Measurements from ENCODE around the gene AMOTL1. TPM values are rescaled to one million over a fixed set of nuclear protein-coding genes. Genes with fewer than 3 reads are reported as not detected.

The AMOTL1 gene
- total RNA-seq, 3 donors from 2014 or later (not counting 1 experiment from before 2014, with no cell fraction given): 7.1 to 8.9 (median 8.7) TPM

GRCh38 chr11:94876222-94876621 is 108.1 kb downstream of the AMOTL1 start:
- H3K9me3 Mint-ChIP-seq: no peaks in the 10 kb centered on the region
- Histone ChIP-seq H3K4me3 (ENCODE audit: low read length) (no peak overlapping the region), H3K27me3 (ENCODE audit: control insufficient read depth, insufficient read depth, low read length) (no peaks in the 10 kb centered on the region), H3K4me1 (ENCODE audit: control insufficient read depth, insufficient read depth, low read length) (peaks cover 11% of the 10 kb centered on the region), H3K9me3 (ENCODE audit: control insufficient read depth, insufficient read depth, low read length) (no peaks in the 10 kb centered on the region), H3K27ac (ENCODE audit: low read length) (no peak overlapping the region), H3K36me3 (ENCODE audit: control insufficient read depth, insufficient read depth, low read length) (no peaks in the 10 kb centered on the region)
- DNase-seq: no peak
- peak in 1 of 3 donors; percentile 9 for ATAC-seq
- H3K27ac Mint-ChIP-seq: peak overlapping the region; percentile 59 to 81
- intact Hi-C loops (cut with micrococcal nuclease): loop anchor here (5.0 kb wide), 1 partner anchor 254 kb away; no protein-coding TSS in a partner anchor
- no peaks in the 10 kb centered on the region for H3K27me3 Mint-ChIP-seq (ENCODE audit: low read depth in 2 of 2)
- H3K36me3 Mint-ChIP-seq: no peaks in the 10 kb centered on the region
- no peak for TF ChIP-seq CTCF (IDR thresholded peaks at IDR 0.05)
- H3K4me1 Mint-ChIP-seq: peaks cover 9 to 12% of the 10 kb centered on the region in 2 donors
- H3K4me3 Mint-ChIP-seq: no peak overlapping the region
- WGBS (ENCODE audit: insufficient coverage): 91% methylated on average over 8 of the region's 8 CpGs

GRCh38 chr11:94876645-94877442 is 108.7 kb downstream of the AMOTL1 start:
- Histone ChIP-seq H3K27ac (ENCODE audit: low read length) (no peak overlapping the region), H3K27me3 (ENCODE audit: control insufficient read depth, insufficient read depth, low read length) (no peaks in the 10 kb centered on the region), H3K4me1 (ENCODE audit: control insufficient read depth, insufficient read depth, low read length) (peaks cover 11% of the 10 kb centered on the region), H3K9me3 (ENCODE audit: control insufficient read depth, insufficient read depth, low read length) (no peaks in the 10 kb centered on the region), H3K36me3 (ENCODE audit: control insufficient read depth, insufficient read depth, low read length) (no peaks in the 10 kb centered on the region), H3K4me3 (ENCODE audit: low read length) (no peak overlapping the region)
- no peaks in the 10 kb centered on the region for H3K27me3 Mint-ChIP-seq (ENCODE audit: low read depth in 2 of 2)
- peaks cover 9 to 12% of the 10 kb centered on the region in 2 donors for H3K4me1 Mint-ChIP-seq
- WGBS (ENCODE audit: insufficient coverage): 26% methylated on average over 10 of the region's 12 CpGs
- ATAC-seq (peak; percentile 78 to 99 (median 94)), DNase-seq (peak; percentile 25 to 35)
- H3K36me3 Mint-ChIP-seq: no peaks in the 10 kb centered on the region
- TF ChIP-seq CTCF (IDR thresholded peaks at IDR 0.05): no peak
- H3K27ac Mint-ChIP-seq: peak overlapping the region; percentile 59 to 81
- H3K9me3 Mint-ChIP-seq: no peaks in the 10 kb centered on the region
- intact Hi-C loops (cut with micrococcal nuclease): loop anchor here (5.0 kb wide), 1 partner anchor 255 kb away; no protein-coding TSS in a partner anchor
- H3K4me3 Mint-ChIP-seq: no peak overlapping the region

- Mint-ChIP-seq H3K4me1 (peaks cover 9 to 12% of the 10 kb centered on the region in 2 donors), H3K27ac (peak overlapping the region in 1 of 2 donors; percentile 81), H3K4me3 (no peak overlapping the region), H3K27me3 (ENCODE audit: low read depth in 2 of 2) (no peaks in the 10 kb centered on the region), H3K9me3 (no peaks in the 10 kb centered on the region), H3K36me3 (no peaks in the 10 kb centered on the region)
- DNase-seq: no peak
- H3K36me3 ChIP-seq (ENCODE audit: control insufficient read depth, insufficient read depth, low read length): no peaks in the 10 kb centered on the region
- no peak for TF ChIP-seq CTCF (IDR thresholded peaks at IDR 0.05)
- ATAC-seq: no peak
- H3K9me3 ChIP-seq (ENCODE audit: control insufficient read depth, insufficient read depth, low read length): no peaks in the 10 kb centered on the region
- no peak overlapping the region for H3K4me3 ChIP-seq (ENCODE audit: low read length)
- intact Hi-C loops (cut with micrococcal nuclease): loop anchor here (5.0 kb wide), 1 partner anchor 255 kb away; no protein-coding TSS in a partner anchor
- peaks cover 11% of the 10 kb centered on the region for H3K4me1 ChIP-seq (ENCODE audit: control insufficient read depth, insufficient read depth, low read length)
- H3K27ac ChIP-seq (ENCODE audit: low read length): no peak overlapping the region
- 95% methylated on average over 10 of the region's 11 CpGs for WGBS (ENCODE audit: insufficient coverage)
- H3K27me3 ChIP-seq (ENCODE audit: control insufficient read depth, insufficient read depth, low read length): no peaks in the 10 kb centered on the region
These were observed 109.5 kb downstream of the AMOTL1 start for GRCh38 chr11:94877443-94878200.
